SK-N-SH (cell line): Measurements from ENCODE around the gene STARD13. TPM values are rescaled to one million over a fixed set of nuclear protein-coding genes. Genes with fewer than 3 reads are reported as not detected.

Experiments used
- CTCF ChIA-PET: fragments of 300-600, 350-600 bp; formaldehyde crosslinking; extraction: SDS; loops from one replicate; lab custom pipeline; 2021; lab: Yijun Ruan, JAX
- POLR2A ChIA-PET: fragments of 350-600 bp; sonication (Branson Sonifier 250); formaldehyde crosslinking; extraction: SDS; loops from one replicate; lab custom pipeline; 2020; ENCODE audit warnings: antibody characterized with exemption, inconsistent platforms; lab: Yijun Ruan, JAX
- DNase-seq: peaks from one replicate; pipeline ENCODE4 v3.0.0; 2012
- H2AFZ ChIP-seq: fragments of 200-600 bp; sonication (generic); 2 replicates; pipeline ENCODE4 v1.8.1; 2016; ENCODE audit warnings: antibody characterized with exemption, mild to moderate bottlenecking, low read depth
- H3F3A ChIP-seq: fragments of 200-600 bp; sonication (generic); replicated peaks from 2 replicates; pipeline ENCODE3; 2016; ENCODE audit warnings: antibody characterized with exemption, mild to moderate bottlenecking; ENCODE audit not compliant: insufficient read depth
- H3K27ac ChIP-seq, 2 experiments: fragments of 200-500 bp in 1 of 2; fragments of 200-600 bp in 1 of 2; sonication (Bioruptor generic) in 1 of 2; sonication (generic), shearing (Covaris generic) in 1 of 2; 2 replicates each; pipeline versions ENCODE4 v1.5.1 to v1.6.1; 2014 to 2016; ENCODE audit warnings: low read depth in 2 of 2, inconsistent platforms in 1 of 2, low read length in 1 of 2, mild to moderate bottlenecking in 1 of 2, mixed read lengths in 1 of 2
- H3K27me3 ChIP-seq: fragments of 200-600 bp; sonication (generic), shearing (Covaris generic); 2 replicates; pipeline ENCODE4 v1.6.1; 2016; ENCODE audit warnings: mixed run types; ENCODE audit not compliant: insufficient read depth
- H3K36me3 ChIP-seq, 2 experiments: fragments of 200-500 bp in 1 of 2; fragments of 200-600 bp in 1 of 2; sonication (Bioruptor generic) in 1 of 2; sonication (generic) in 1 of 2; replicated peaks in 1 of 2; 2 replicates each; pipeline versions ENCODE3 to v1.5.1; 2014 to 2016; ENCODE audit warnings: low read length in 1 of 2, mild to moderate bottlenecking in 1 of 2; ENCODE audit not compliant: insufficient read depth in 2 of 2, control insufficient read depth in 1 of 2
- H3K4me1 ChIP-seq, 2 experiments: fragments of 200-500 bp in 1 of 2; fragments of 200-600 bp in 1 of 2; sonication (Bioruptor generic) in 1 of 2; sonication (generic), shearing (Covaris generic) in 1 of 2; 2 replicates each; pipeline versions ENCODE4 v1.5.1 to v1.6.1; 2014 to 2016; ENCODE audit warnings: low read depth in 1 of 2, low read length in 1 of 2, mixed run types in 1 of 2; ENCODE audit not compliant: insufficient read depth in 2 of 2, control insufficient read depth in 1 of 2
- H3K4me2 ChIP-seq: fragments of 200-600 bp; sonication (generic), shearing (Covaris generic); 2 replicates; pipeline ENCODE4 v1.6.1; 2017; ENCODE audit warnings: mixed run types
- H3K4me3 ChIP-seq, 2 experiments: fragments of 200-500 bp in 1 of 2; fragments of 200-600 bp in 1 of 2; sonication (Bioruptor generic) in 1 of 2; sonication (generic), shearing (Covaris generic) in 1 of 2; 2 replicates each; pipeline versions ENCODE4 v1.5.1 to v1.8.1; 2014 to 2016; ENCODE audit warnings: low read depth in 2 of 2, inconsistent platforms in 1 of 2, low read length in 1 of 2, mild to moderate bottlenecking in 1 of 2, mixed read lengths in 1 of 2, moderate library complexity in 1 of 2
- H3K79me2 ChIP-seq: fragments of 200-600 bp; sonication (generic); 2 replicates; pipeline ENCODE4 v1.8.1; 2017; ENCODE audit warnings: mild to moderate bottlenecking; ENCODE audit not compliant: insufficient read depth
- H3K9ac ChIP-seq: fragments of 200-600 bp; sonication (generic); 2 replicates; pipeline ENCODE4 v1.6.1; 2017; ENCODE audit warnings: mixed run types
- H3K9me2 ChIP-seq: fragments of 200-600 bp; sonication (generic); 2 replicates; pipeline ENCODE4 v1.6.1; 2017; ENCODE audit warnings: mixed run types
- H3K9me3 ChIP-seq: fragments of 200-600 bp; sonication (generic); 2 replicates; pipeline ENCODE4 v1.6.1; 2017; ENCODE audit warnings: mixed run types, mild to moderate bottlenecking, moderate library complexity
- H4K20me1 ChIP-seq: fragments of 200-600 bp; sonication (generic); 2 replicates; pipeline ENCODE4 v1.6.1; 2017; ENCODE audit warnings: mild to moderate bottlenecking, mixed run types; ENCODE audit not compliant: insufficient read depth
- EP300 ChIP-seq, 2 experiments: IDR thresholded peaks; 2 replicates each; pipeline versions ENCODE4 v1.4.0 to v1.6.1; 2012; ENCODE audit warnings: borderline replicate concordance in 1 of 2, low read depth in 1 of 2, low read length in 1 of 2
- EZH2phosphoT487 ChIP-seq: fragments of 200-600 bp; sonication (generic); IDR thresholded peaks from 2 replicates; pipeline ENCODE4 v1.6.1; 2017; ENCODE audit warnings: low read depth, mixed run types, mild to moderate bottlenecking, antibody characterized with exemption, moderate library complexity, borderline replicate concordance
- FOSL2 ChIP-seq: IDR thresholded peaks from 2 replicates; pipeline ENCODE4 v1.4.0; 2012; ENCODE audit warnings: low read depth, mild to moderate bottlenecking, moderate library complexity, borderline replicate concordance
- FOXM1 ChIP-seq: IDR thresholded peaks from 2 replicates; pipeline ENCODE4 v1.4.0; 2012; ENCODE audit warnings: low read depth, mild to moderate bottlenecking
- GABPA ChIP-seq: IDR thresholded peaks from 2 replicates; pipeline ENCODE4 v1.4.0; 2012; ENCODE audit warnings: low read depth, mild to moderate bottlenecking
- POLR2AphosphoS5 ChIP-seq: IDR thresholded peaks from 2 replicates; pipeline ENCODE4 v1.6.1; 2012; ENCODE audit warnings: low read depth, low read length
- TAF1 ChIP-seq: IDR thresholded peaks from 2 replicates; pipeline ENCODE4 v1.6.1; 2012; ENCODE audit warnings: low read depth, mild to moderate bottlenecking, low read length, moderate library complexity, borderline replicate concordance
- TCF12 ChIP-seq: IDR thresholded peaks from 2 replicates; pipeline ENCODE4 v1.4.0; 2012
- WGBS: methylation state at CpG from one replicate; pipeline ENCODE4 v1.1.6; 2017; ENCODE audit warnings: low lambda C conversion rate; 5-methylcytosine and 5-hydroxymethylcytosine counted together
- polyA plus RNA-seq, 3 experiments: library from polyadenylated mRNA; depleted of rRNA; stranded (reverse); fragments of >200 nt; gene quantifications; 2 replicates each; pipeline ENCODE4 v1.2.3, GENCODE V29; 2012
- TF ChIP-seq, protein P1 (sequence below): IDR thresholded peaks from 2 replicates; pipeline ENCODE4; 2012
- TF ChIP-seq, protein P2 (sequence below): IDR thresholded peaks from 2 replicates; pipeline ENCODE4 v1.4.0; 2012; ENCODE audit warnings: low read depth, borderline replicate concordance
- TF ChIP-seq, protein P3 (sequence below): fragments of 150-350 bp; IDR thresholded peaks from 2 replicates; pipeline ENCODE4 v1.6.1; 2017; ENCODE audit warnings: antibody characterized with exemption, low read length, low read depth, borderline replicate concordance
- TF ChIP-seq, protein P4 (sequence below): IDR thresholded peaks from 2 replicates; pipeline ENCODE4 v1.6.1; 2012; ENCODE audit warnings: mild to moderate bottlenecking, low read depth, low read length, moderate library complexity
- TF ChIP-seq, protein P5 (sequence below): IDR thresholded peaks from 2 replicates; pipeline ENCODE4 v1.4.0; 2012; ENCODE audit warnings: low read depth
- TF ChIP-seq, protein P6 (sequence below): fragments of 200-600 bp; sonication (generic); IDR thresholded peaks from 2 replicates; pipeline ENCODE4 v1.6.1; 2017; ENCODE audit warnings: antibody characterized with exemption, mild to moderate bottlenecking, moderate library complexity

STARD13 gene
- polyA plus RNA-seq, 1 of the 3 experiments (the other 2 are of a cell fraction) = 5.7 TPM

DNA sequence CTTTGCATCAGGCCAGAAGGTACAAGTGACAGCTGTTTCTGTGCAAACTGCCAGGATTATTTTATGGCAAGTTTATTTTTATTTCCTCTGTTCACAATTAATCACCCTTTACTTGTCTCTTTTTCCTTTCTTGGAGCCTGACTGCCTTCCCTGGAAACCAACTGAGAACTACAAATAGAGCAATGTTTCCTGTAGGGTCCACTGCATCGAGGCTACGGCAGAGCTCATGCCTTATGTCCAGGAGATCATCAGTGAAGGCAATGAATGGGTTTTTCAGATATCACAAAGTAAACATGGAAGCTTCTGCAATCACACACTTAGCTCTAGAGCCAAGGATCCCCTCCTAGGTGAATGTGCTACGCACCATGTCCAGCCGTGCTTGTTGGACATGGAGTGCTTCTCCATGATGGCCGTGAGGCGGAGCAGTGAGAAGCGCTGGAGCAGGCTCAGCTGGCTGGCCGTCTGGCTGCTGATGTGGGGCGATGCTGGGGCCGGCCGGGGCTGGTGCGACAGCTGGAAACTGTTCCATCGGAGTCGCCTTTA is 158.5 kb downstream of the STARD13 start:
- peaks cover 27 to 52% of the 10 kb centered on the region in 2 experiments for H3K4me1 ChIP-seq
- peaks cover 4 to 11% of the 10 kb centered on the region in 2 experiments for H3K36me3 ChIP-seq
- TF ChIP-seq, protein P1, sequence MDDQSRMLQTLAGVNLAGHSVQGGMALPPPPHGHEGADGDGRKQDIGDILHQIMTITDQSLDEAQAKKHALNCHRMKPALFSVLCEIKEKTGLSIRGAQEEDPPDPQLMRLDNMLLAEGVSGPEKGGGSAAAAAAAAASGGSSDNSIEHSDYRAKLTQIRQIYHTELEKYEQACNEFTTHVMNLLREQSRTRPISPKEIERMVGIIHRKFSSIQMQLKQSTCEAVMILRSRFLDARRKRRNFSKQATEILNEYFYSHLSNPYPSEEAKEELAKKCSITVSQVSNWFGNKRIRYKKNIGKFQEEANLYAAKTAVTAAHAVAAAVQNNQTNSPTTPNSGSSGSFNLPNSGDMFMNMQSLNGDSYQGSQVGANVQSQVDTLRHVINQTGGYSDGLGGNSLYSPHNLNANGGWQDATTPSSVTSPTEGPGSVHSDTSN = peak; percentile 23; the same call in 1 of the 2 replicates
- peak; percentile 16; the same call in 1 of the 2 replicates for TF ChIP-seq TCF12
- TF ChIP-seq POLR2AphosphoS5 = no peak
- H3K27ac ChIP-seq = peak overlapping the region; percentile 82
- WGBS = over 99% methylated on average over 12 of the region's 14 CpGs
- H3K27me3 ChIP-seq = no peaks in the 10 kb centered on the region
- ChIA-PET CTCF (interaction anchor here (1.4 kb wide), 1 partner anchor 9 kb away, joined by 4 read pairs; no protein-coding TSS in a partner anchor), POLR2A (no interaction called here)
- peak overlapping the region; percentile 30; the same call in 1 of the 2 replicates for H3K4me2 ChIP-seq
- no peak for DNase-seq
- 0 out of 2 replicates have a peak, but pooled peaks cover 3% of the 10 kb centered on the region for H3K79me2 ChIP-seq
- H3K9me2 ChIP-seq = no peaks in the 10 kb centered on the region
- H3F3A ChIP-seq = peaks cover 22% of the 10 kb centered on the region
- no peaks in the 10 kb centered on the region for H4K20me1 ChIP-seq
- H2AFZ ChIP-seq = no peak overlapping the region
- H3K9ac ChIP-seq = no peak overlapping the region
- H3K4me3 ChIP-seq = no peak overlapping the region
- no peaks in the 10 kb centered on the region for H3K9me3 ChIP-seq

DNA sequence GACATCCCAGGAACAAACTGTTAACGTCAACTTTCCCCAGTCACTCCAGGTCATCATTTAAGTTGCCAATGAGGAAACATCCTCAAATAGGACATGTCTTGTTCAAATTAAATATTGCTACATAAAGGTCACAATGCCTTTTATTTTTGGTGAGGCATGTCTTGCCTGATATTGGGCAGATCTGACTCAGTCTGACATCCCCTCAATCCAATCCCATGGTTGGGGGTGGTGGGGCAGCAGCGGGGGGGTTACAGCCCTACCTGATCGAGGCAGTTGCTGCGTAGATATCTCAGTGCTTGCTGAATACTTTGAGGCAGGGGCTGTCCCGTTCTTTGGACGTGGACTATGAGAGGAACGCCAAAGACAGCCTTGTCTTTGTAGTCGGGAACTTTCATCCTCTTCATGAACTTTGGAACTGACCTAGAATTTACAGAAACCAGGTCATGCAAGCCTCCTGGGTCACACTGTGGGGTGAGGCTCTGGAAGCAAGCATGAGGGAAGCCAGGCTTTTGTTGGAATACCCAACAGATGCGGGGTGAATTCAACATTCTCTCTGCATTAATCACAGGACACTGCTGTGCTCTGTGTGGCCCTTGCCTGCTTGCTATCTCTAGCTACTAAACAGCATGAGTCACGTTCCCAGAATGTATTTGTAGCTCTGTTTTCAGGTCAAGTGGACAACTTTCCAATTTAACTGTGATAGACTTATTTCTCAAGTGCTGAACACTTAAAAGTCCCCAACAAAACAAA is 159.6 kb downstream of the STARD13 start:
- peaks cover 4 to 9% of the 10 kb centered on the region in 2 experiments for H3K36me3 ChIP-seq
- H4K20me1 ChIP-seq = no peaks in the 10 kb centered on the region
- CTCF ChIA-PET = no interaction called here
- TF ChIP-seq, protein P2, sequence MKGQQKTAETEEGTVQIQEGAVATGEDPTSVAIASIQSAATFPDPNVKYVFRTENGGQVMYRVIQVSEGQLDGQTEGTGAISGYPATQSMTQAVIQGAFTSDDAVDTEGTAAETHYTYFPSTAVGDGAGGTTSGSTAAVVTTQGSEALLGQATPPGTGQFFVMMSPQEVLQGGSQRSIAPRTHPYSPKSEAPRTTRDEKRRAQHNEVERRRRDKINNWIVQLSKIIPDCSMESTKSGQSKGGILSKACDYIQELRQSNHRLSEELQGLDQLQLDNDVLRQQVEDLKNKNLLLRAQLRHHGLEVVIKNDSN = no peak
- TF ChIP-seq GABPA (no peak), FOXM1 (no peak), TAF1 (no peak), EP300 (IDR thresholded peaks at IDR 0.05; ENCODE audit: borderline replicate concordance in 1 of 2, low read depth in 1 of 2, low read length in 1 of 2) (peak; percentile 24 to 83; a peak in 2 of 4 replicates), EZH2phosphoT487 (no peak), FOSL2 (peak; percentile 96)
- TF ChIP-seq, protein P3, sequence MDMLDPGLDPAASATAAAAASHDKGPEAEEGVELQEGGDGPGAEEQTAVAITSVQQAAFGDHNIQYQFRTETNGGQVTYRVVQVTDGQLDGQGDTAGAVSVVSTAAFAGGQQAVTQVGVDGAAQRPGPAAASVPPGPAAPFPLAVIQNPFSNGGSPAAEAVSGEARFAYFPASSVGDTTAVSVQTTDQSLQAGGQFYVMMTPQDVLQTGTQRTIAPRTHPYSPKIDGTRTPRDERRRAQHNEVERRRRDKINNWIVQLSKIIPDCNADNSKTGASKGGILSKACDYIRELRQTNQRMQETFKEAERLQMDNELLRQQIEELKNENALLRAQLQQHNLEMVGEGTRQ = no peak
- TF ChIP-seq, protein P4, sequence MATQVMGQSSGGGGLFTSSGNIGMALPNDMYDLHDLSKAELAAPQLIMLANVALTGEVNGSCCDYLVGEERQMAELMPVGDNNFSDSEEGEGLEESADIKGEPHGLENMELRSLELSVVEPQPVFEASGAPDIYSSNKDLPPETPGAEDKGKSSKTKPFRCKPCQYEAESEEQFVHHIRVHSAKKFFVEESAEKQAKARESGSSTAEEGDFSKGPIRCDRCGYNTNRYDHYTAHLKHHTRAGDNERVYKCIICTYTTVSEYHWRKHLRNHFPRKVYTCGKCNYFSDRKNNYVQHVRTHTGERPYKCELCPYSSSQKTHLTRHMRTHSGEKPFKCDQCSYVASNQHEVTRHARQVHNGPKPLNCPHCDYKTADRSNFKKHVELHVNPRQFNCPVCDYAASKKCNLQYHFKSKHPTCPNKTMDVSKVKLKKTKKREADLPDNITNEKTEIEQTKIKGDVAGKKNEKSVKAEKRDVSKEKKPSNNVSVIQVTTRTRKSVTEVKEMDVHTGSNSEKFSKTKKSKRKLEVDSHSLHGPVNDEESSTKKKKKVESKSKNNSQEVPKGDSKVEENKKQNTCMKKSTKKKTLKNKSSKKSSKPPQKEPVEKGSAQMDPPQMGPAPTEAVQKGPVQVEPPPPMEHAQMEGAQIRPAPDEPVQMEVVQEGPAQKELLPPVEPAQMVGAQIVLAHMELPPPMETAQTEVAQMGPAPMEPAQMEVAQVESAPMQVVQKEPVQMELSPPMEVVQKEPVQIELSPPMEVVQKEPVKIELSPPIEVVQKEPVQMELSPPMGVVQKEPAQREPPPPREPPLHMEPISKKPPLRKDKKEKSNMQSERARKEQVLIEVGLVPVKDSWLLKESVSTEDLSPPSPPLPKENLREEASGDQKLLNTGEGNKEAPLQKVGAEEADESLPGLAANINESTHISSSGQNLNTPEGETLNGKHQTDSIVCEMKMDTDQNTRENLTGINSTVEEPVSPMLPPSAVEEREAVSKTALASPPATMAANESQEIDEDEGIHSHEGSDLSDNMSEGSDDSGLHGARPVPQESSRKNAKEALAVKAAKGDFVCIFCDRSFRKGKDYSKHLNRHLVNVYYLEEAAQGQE = no peak
- TF ChIP-seq, protein P5, sequence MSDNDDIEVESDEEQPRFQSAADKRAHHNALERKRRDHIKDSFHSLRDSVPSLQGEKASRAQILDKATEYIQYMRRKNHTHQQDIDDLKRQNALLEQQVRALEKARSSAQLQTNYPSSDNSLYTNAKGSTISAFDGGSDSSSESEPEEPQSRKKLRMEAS = peak; percentile 70
- TF ChIP-seq, protein P6, sequence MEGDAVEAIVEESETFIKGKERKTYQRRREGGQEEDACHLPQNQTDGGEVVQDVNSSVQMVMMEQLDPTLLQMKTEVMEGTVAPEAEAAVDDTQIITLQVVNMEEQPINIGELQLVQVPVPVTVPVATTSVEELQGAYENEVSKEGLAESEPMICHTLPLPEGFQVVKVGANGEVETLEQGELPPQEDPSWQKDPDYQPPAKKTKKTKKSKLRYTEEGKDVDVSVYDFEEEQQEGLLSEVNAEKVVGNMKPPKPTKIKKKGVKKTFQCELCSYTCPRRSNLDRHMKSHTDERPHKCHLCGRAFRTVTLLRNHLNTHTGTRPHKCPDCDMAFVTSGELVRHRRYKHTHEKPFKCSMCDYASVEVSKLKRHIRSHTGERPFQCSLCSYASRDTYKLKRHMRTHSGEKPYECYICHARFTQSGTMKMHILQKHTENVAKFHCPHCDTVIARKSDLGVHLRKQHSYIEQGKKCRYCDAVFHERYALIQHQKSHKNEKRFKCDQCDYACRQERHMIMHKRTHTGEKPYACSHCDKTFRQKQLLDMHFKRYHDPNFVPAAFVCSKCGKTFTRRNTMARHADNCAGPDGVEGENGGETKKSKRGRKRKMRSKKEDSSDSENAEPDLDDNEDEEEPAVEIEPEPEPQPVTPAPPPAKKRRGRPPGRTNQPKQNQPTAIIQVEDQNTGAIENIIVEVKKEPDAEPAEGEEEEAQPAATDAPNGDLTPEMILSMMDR = no peak

More for the DNA sequence above, 159.6 kb downstream of the STARD13 start:
- WGBS = 40% methylated on average over 10 of the region's 10 CpGs
- Histone ChIP-seq H3K79me2 (no peaks in the 10 kb centered on the region), H3F3A (peaks cover 26% of the 10 kb centered on the region), H3K9me3 (no peaks in the 10 kb centered on the region), H3K9ac (peak overlapping the region; percentile 10; the same call in 1 of the 2 replicates), H2AFZ (no peak overlapping the region), H3K4me2 (peak overlapping the region; percentile 30), H3K4me3 (no peak overlapping the region), H3K9me2 (no peaks in the 10 kb centered on the region), H3K27me3 (no peaks in the 10 kb centered on the region), H3K4me1 (peaks cover 27 to 52% of the 10 kb centered on the region in 2 experiments), H3K27ac (peak overlapping the region; percentile 82)
- POLR2A ChIA-PET = no interaction called here
- no peak for DNase-seq
